IPS-18c (cell line): ENCODE data around the gene NUP42.
"Not testable (repeated sequence)": the region's sequence is repeated elsewhere in the genome, so short reads cannot be mapped to it uniquely, and the experiment has no call there.

Experiments
- H3K4me3 ChIP-seq: 2 replicates; pipeline ENCODE4 v1.7.0; 2013; ENCODE audit warnings: low read depth, mild to moderate bottlenecking, low read length, moderate library complexity; ENCODE audit not compliant: insufficient read depth
- H3K9me3 ChIP-seq: one replicate; pipeline ENCODE4 v1.6.1; 2013; ENCODE audit warnings: mild to moderate bottlenecking, low read length, moderate library complexity; ENCODE audit not compliant: control insufficient read depth, insufficient read depth

The NUP42 gene

GRCh38 chr7:23220690-23221305, 39.0 kb downstream of the NUP42 start:
- no peak overlapping the region for H3K4me3 ChIP-seq
- peaks cover 3% of the 10 kb centered on the region for H3K9me3 ChIP-seq

GRCh38 chr7:23222439-23223030, 40.7 kb downstream of the NUP42 start:
- Histone ChIP-seq H3K9me3 (peaks cover 3% of the 10 kb centered on the region), H3K4me3 (no peak overlapping the region)

GRCh38 chr7:23224364-23224763, 42.5 kb downstream of the NUP42 start:
- H3K9me3 ChIP-seq, H3K4me3 ChIP-seq: not testable (repeated sequence)

- Histone ChIP-seq H3K9me3 (no peaks in the 10 kb centered on the region), H3K4me3 (no peak overlapping the region)
Observed at GRCh38 chr7:23226844-23227450, 45.1 kb downstream of the NUP42 start.

GRCh38 chr7:23228412-23228811, 46.6 kb downstream of the NUP42 start:
- Histone ChIP-seq H3K4me3 (no peak overlapping the region), H3K9me3 (no peaks in the 10 kb centered on the region)

GRCh38 chr7:23230641-23231101, 48.8 kb downstream of the NUP42 start:
- Histone ChIP-seq H3K4me3 (no peak overlapping the region), H3K9me3 (no peaks in the 10 kb centered on the region)

- Histone ChIP-seq H3K9me3 (no peaks in the 10 kb centered on the region), H3K4me3 (no peak overlapping the region)
Observed at GRCh38 chr7:23232966-23233365, 51.1 kb downstream of the NUP42 start.

GRCh38 chr7:23234569-23235296, 52.9 kb downstream of the NUP42 start:
- H3K4me3 ChIP-seq, result no peak overlapping the region

GRCh38 chr7:23235813-23236221, 54.0 kb downstream of the NUP42 start:
- Histone ChIP-seq H3K9me3 (no peaks in the 10 kb centered on the region), H3K4me3 (no peak overlapping the region)

More at GRCh38 chr7:23234569-23235296, 52.9 kb downstream of the NUP42 start:
- no peaks in the 10 kb centered on the region for H3K9me3 ChIP-seq

- H3K4me3 ChIP-seq, result no peak overlapping the region
- no peaks in the 10 kb centered on the region for H3K9me3 ChIP-seq
Observed at GRCh38 chr7:23237000-23237399, 55.2 kb downstream of the NUP42 start.

GRCh38 chr7:23238983-23239652, 57.3 kb downstream of the NUP42 start:
- Histone ChIP-seq H3K4me3 (no peak overlapping the region), H3K9me3 (no peaks in the 10 kb centered on the region)

GRCh38 chr7:23239698-23240097, 57.9 kb downstream of the NUP42 start:
- no peak overlapping the region for H3K4me3 ChIP-seq

GRCh38 chr7:23242321-23242720, 60.5 kb downstream of the NUP42 start:
- Histone ChIP-seq H3K9me3 (no peaks in the 10 kb centered on the region), H3K4me3 (no peak overlapping the region)

More at GRCh38 chr7:23239698-23240097, 57.9 kb downstream of the NUP42 start:
- H3K9me3 ChIP-seq, result no peaks in the 10 kb centered on the region

- H3K9me3 ChIP-seq, result no peaks in the 10 kb centered on the region
- H3K4me3 ChIP-seq, result no peak overlapping the region
Observed at GRCh38 chr7:23242935-23243334, 61.1 kb downstream of the NUP42 start.

GRCh38 chr7:23246555-23246954, 64.7 kb downstream of the NUP42 start, which contains the start of gene GPNMB:
Gene GPNMB (plus strand): TSS chr7:23246775. CDS start chr7:23246858, 83 bp downstream.
- Histone ChIP-seq H3K9me3 (no peaks in the 10 kb centered on the region), H3K4me3 (peak within 1 kb of the TSS; percentile 17; the same call in 1 of the 2 replicates)

GRCh38 chr7:23247046-23247602, 65.3 kb downstream of the NUP42 start:
- peak overlapping the region; percentile 17; the same call in 1 of the 2 replicates for H3K4me3 ChIP-seq

More at GRCh38 chr7:23247046-23247602, 65.3 kb downstream of the NUP42 start:
- no peaks in the 10 kb centered on the region for H3K9me3 ChIP-seq
